ENCODE measurements around the gene OTOG.

DNA sequence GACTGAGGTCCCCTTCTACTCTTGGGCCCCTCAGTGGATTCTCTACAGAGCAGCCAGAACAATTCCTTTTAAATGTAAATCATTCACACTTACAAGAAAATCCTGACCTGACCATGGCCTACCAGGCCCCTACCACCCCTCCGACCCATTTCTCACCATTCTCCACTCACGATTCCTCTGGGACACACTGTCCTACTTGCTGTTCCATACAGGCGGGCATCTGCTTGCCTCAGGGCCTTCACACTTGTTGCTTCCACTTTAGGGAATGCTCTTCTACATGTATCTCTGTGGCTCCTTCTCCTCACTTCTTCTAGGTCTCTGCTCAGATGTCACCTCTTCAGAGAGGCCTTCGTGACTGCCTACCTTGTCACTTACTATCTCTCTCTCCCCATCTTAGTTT is 6.3 kb upstream of the OTOG start:
- TF ChIP-seq CBX5 (IDR thresholded peaks at IDR 0.05; ENCODE audit: low read depth, low read length), result no peak
- TF ChIP-seq POLR2A (IDR thresholded peaks at IDR 0.05; ENCODE audit: control extremely low read depth in 1 of 2, low read depth in 2 of 2, low read length in 2 of 2), result no peak
- TF ChIP-seq RAD21 (IDR thresholded peaks at IDR 0.05 in 1 of 2, conservative IDR thresholded peaks at IDR 0.05 in 1 of 2; ENCODE audit: low read depth in 2 of 2, low read length in 2 of 2), result no peak
- TF ChIP-seq, protein P1, sequence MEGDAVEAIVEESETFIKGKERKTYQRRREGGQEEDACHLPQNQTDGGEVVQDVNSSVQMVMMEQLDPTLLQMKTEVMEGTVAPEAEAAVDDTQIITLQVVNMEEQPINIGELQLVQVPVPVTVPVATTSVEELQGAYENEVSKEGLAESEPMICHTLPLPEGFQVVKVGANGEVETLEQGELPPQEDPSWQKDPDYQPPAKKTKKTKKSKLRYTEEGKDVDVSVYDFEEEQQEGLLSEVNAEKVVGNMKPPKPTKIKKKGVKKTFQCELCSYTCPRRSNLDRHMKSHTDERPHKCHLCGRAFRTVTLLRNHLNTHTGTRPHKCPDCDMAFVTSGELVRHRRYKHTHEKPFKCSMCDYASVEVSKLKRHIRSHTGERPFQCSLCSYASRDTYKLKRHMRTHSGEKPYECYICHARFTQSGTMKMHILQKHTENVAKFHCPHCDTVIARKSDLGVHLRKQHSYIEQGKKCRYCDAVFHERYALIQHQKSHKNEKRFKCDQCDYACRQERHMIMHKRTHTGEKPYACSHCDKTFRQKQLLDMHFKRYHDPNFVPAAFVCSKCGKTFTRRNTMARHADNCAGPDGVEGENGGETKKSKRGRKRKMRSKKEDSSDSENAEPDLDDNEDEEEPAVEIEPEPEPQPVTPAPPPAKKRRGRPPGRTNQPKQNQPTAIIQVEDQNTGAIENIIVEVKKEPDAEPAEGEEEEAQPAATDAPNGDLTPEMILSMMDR (IDR thresholded peaks at IDR 0.05; ENCODE audit: control extremely low read depth in 1 of 3, insufficient read depth in 1 of 3, low read depth in 1 of 3, low read length in 3 of 3), result no peak
- TF ChIP-seq, protein P2, sequence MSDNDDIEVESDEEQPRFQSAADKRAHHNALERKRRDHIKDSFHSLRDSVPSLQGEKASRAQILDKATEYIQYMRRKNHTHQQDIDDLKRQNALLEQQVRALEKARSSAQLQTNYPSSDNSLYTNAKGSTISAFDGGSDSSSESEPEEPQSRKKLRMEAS (IDR thresholded peaks at IDR 0.05), result no peak
- no peak for TF ChIP-seq SRF (IDR thresholded peaks at IDR 0.05; ENCODE audit: low read depth, low read length)
- TF ChIP-seq RNF2 (IDR thresholded peaks at IDR 0.05; ENCODE audit: borderline replicate concordance, low read depth, low read length, missing control alignments, poor library complexity, severe bottlenecking), result no peak
- no peak for TF ChIP-seq SIN3A (conservative IDR thresholded peaks at IDR 0.05 in 1 of 2, IDR thresholded peaks at IDR 0.05 in 1 of 2; ENCODE audit: low read depth in 1 of 2, low read length in 2 of 2)
